PFSK-1 (cell line): ENCODE data around the gene IGFLR1.
A peak's percentile ranks its signal among the peaks of the same experiment; 100 is the strongest.

Experiments
- SIN3A ChIP-seq: IDR thresholded peaks from 2 replicates; pipeline ENCODE4 v1.6.1; 2012; ENCODE audit warnings: mild to moderate bottlenecking, low read length, moderate library complexity, borderline replicate concordance; ENCODE audit not compliant: insufficient read depth
- TAF1 ChIP-seq: IDR thresholded peaks from 2 replicates; pipeline ENCODE4 v1.6.1; 2012; ENCODE audit warnings: low read length, control low read depth, borderline replicate concordance; ENCODE audit not compliant: insufficient read depth
- TF ChIP-seq, protein P1 (sequence below), 2 experiments: IDR thresholded peaks; 2 replicates each; pipeline versions ENCODE4 v1.6.1 to v1.8.0; 2011 to 2012; ENCODE audit warnings: low read depth in 2 of 2, low read length in 2 of 2, control low read depth in 1 of 2, inconsistent platforms in 1 of 2, mild to moderate bottlenecking in 1 of 2, moderate library complexity in 1 of 2; ENCODE audit not compliant: insufficient read depth in 1 of 2

DNA sequence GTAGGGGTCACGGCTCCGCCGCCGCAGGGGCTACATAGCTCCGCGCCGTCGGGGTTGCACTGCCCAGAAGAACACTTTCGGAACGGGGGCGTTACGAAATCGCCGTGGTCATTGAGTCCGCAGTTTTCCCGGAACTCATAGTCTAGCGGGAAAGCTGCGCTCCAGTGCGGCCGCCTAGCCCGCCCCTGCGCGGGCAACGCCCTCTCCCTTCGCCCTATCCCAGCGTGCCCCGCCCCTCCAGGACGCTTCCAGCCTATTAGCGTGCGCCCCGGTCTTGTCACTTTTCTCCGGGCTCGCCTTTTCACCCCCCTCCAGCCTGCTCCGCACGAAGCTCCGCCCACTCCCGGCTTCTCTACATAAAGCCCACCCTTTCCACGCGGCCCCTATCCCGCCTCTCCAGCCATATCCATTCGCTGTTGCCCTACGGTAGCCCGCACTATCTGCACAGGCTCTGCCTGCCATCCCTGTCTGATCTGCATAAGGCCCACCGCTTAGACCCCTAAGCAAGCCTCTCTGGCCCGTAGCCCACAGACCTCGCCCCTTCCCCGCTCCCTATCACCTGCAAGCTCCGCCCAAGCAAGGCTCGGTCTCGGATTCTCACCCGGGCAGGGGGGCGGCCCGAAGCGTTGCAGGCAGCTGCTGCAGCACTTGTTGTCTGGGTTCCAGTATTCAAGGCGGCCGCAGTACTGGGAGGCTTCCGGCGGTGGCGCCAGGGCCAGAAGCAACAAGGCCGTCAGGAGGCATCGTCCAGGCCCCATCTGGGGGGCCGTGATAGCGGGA is 1.6 kb downstream of the IGFLR1 start:
- peak; percentile 65; the same call in 1 of the 2 replicates for TF ChIP-seq TAF1
- TF ChIP-seq SIN3A = peak; percentile 65; the same call in 1 of the 2 replicates
- TF ChIP-seq, protein P1, sequence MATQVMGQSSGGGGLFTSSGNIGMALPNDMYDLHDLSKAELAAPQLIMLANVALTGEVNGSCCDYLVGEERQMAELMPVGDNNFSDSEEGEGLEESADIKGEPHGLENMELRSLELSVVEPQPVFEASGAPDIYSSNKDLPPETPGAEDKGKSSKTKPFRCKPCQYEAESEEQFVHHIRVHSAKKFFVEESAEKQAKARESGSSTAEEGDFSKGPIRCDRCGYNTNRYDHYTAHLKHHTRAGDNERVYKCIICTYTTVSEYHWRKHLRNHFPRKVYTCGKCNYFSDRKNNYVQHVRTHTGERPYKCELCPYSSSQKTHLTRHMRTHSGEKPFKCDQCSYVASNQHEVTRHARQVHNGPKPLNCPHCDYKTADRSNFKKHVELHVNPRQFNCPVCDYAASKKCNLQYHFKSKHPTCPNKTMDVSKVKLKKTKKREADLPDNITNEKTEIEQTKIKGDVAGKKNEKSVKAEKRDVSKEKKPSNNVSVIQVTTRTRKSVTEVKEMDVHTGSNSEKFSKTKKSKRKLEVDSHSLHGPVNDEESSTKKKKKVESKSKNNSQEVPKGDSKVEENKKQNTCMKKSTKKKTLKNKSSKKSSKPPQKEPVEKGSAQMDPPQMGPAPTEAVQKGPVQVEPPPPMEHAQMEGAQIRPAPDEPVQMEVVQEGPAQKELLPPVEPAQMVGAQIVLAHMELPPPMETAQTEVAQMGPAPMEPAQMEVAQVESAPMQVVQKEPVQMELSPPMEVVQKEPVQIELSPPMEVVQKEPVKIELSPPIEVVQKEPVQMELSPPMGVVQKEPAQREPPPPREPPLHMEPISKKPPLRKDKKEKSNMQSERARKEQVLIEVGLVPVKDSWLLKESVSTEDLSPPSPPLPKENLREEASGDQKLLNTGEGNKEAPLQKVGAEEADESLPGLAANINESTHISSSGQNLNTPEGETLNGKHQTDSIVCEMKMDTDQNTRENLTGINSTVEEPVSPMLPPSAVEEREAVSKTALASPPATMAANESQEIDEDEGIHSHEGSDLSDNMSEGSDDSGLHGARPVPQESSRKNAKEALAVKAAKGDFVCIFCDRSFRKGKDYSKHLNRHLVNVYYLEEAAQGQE (IDR thresholded peaks at IDR 0.05; ENCODE audit: insufficient read depth in 1 of 2, low read depth in 2 of 2, low read length in 2 of 2) = no peak
